Hepatic stellate cell (primary cell): ENCODE data around the gene GPR82.
"Not testable (repeated sequence)": the region's sequence is repeated elsewhere in the genome, so short reads cannot be mapped to it uniquely, and the experiment has no call there.

Source experiments
- DNase-seq: peaks from one replicate; pipeline ENCODE4 v3.0.0; 2011; ENCODE audit warnings: low spot score

Gene GPR82, protein sequence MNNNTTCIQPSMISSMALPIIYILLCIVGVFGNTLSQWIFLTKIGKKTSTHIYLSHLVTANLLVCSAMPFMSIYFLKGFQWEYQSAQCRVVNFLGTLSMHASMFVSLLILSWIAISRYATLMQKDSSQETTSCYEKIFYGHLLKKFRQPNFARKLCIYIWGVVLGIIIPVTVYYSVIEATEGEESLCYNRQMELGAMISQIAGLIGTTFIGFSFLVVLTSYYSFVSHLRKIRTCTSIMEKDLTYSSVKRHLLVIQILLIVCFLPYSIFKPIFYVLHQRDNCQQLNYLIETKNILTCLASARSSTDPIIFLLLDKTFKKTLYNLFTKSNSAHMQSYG

DNA sequence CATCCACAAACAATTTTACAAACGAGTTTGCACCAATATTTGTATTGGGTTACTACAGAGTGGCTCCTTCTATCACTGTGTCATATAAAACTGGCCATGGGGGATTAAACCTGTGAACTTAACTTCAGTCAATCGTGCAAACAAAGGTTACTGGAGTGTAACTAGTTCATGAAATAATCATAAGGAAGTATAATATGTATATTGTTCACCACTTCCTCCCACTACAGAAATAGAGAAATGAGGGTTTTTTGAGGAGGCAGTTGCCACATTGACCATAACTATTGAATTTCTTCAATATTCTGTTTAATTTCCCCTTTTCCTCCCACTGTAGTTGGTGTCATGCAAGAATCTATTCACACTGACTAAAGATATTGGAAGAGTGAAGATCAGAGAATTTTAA, at the start of gene GPR82:
Gene GPR82, plus strand, starts transcription at position 356 of the 400 bp plus-strand sequence. CDS start 2,846 bp downstream, outside the sequence.
- no peak for DNase-seq

GRCh38 chrX:41676361-41676760, 47.6 kb upstream of the GPR82 start:
- not testable (repeated sequence) for DNase-seq

DNA sequence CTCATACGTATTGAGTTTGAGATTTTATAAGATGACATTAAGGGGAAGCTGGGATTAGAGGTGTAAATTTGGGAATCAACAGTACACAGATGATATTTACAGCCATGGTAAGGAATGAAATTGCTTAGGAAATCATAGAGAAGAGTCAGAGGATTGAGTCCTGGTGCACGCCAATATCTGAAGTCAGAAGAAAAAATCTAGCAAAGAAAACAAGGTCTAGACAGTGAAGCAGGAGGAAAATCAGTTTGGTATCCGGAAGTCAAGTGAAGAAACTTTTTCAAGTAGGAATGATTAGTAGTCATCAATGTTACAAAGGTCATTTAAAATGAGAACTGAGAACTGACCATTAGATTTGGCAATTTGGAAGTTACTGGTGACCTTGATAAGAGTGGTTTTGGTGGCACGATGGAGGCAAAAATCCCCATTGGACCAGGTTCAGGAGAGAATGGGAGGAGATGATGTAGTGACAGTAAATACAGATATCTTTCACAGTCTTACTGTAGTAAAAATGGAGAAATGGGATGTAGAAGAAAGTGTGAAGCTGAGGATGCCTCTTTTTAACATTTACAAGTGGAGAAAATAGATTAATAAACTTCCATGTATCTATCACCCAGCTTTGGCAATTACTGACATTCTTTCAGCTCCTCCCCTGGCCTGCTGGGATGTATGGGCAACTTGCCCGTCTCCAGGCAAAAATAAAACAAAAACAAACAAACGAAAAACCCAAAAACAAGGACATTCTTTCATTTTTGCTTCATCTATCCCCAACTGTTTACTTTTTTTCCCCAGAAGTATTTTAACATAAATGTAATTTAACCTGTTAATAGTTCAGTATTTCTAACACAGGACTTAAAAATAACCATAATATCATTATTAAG, 46.6 kb upstream of the GPR82 start:
- no peak for DNase-seq

DNA sequence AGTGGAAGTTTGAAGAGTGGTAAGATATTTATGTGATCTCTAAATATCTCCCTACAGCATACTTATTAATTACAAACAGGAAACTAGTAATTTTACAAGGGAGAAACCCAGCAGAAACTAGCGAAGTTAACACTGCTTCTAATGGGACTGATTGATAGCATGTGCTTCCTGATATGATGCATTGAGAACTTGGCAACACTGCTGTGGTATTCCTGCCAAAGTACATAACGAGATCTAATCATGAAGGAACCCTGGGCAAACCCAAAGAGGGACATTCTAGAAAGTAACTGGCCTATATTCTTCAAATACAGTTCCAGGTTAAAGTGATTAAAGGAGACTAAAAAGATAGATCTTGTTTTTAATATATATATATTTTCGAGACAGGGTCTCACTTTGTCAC, 39.8 kb upstream of the GPR82 start:
- DNase-seq: no peak

GRCh38 chrX:41684940-41685339, 39.0 kb upstream of the GPR82 start:
- DNase-seq: no peak

GRCh38 chrX:41686788-41687187, 37.2 kb upstream of the GPR82 start:
- DNase-seq: no peak

DNA sequence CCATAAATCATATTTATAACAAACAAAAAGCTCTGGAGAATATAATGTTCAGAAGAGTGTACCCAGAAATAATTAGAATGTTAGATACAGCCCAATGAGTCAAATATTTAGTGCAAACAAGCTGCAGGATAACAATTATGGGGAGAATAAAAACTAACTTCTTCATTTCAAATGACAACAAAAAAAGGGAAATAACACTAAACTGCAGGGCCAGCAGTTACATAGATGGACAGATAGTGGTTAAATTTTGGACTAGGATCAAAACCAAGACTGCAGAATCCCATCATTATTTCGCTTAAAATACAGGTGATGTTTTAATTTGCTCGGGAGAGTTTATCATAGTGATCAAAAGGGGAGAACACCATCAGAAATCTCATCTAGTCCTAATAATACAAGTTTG, 35.8 kb upstream of the GPR82 start:
- no peak for DNase-seq

DNA sequence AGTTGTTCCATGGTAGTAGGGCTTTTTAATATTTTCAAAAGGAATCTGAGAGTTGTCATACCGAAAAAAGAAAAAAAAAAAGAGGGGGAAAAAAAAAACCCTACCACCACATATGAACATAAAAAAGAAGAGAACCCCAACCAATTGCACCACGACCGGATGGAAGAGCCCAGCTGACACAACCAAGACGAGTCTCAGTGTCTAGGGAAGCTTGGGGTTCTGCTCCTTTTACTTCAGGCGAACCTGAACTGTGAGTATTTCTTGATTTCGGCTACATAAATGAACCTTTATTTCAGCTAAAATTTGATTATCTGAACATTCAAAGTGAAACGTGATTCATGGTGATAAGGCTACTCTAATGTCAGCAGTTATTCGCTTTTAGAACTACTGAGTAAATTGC, 35.1 kb upstream of the GPR82 start, which contains the start of gene GPR34:
Gene GPR34, plus strand, starts transcription at position 139 of the 400 bp plus-strand sequence. CDS start 6,661 bp downstream, outside the sequence.
- DNase-seq: no peak

DNA sequence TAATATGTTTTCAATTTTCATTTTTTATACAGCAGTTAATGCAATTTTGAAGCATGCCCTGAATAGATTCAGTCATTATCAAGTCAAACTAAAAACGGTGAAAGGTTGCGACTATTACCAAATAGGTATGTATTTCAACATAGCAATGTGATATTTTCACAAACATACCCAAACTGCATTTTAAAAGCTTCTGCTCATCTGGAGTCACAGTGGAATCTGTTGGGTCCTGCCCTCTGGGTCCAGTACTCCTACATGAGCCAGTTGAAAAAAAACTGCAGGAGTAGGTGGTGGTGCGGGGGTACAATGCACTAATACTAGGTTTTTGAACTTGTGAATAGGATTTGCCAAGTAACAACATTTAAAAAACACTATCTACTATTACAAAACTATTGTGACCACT, 34.3 kb upstream of the GPR82 start:
- DNase-seq: no peak

DNA sequence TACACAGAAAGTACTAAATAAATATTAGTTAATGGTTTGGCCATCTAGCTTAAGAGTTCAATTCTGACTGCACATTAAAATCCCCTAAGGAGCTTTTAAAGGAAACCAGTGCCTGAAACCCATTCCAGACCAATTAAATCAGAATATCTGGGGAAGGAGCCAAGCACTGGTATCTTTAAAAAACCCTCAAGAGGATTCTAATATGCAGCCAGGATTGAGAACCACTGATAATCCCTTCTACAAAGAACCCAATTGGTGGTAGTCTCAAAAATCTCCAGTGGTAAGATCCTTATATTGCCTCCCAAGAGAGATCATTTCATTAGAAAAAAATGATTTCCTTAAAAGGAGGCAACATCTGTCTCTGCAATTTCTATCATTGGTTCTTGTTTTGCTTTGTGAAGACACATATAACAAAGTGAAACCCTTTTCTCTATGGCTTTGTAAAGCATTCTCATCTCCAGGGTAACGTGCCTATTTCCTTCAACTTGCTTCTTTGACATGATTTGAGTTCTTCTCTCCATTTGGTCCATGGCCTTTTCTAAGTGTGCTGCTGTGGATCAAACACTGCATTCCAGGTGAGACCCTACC, 31.7 kb upstream of the GPR82 start:
- peak; percentile 9 for DNase-seq

DNA sequence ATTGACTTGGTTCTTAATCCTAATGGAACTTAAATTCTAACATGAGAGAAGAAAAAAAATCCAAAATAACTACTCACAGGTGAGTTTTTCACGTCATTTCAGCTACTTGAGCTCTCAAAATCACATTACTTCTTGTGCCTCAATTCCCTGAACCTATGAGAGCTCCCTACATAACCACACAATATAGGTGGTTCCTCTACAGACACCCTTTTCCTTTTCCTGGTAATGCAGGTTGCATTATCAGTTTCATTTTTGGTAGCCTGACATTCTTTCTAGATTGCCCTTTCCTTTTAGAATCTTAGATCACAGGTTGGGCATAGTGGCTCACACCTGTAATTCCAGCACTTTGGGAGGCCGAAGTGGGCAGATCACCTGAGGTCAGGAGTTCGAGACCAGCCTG, 31.0 kb upstream of the GPR82 start:
- DNase-seq: no peak

DNA sequence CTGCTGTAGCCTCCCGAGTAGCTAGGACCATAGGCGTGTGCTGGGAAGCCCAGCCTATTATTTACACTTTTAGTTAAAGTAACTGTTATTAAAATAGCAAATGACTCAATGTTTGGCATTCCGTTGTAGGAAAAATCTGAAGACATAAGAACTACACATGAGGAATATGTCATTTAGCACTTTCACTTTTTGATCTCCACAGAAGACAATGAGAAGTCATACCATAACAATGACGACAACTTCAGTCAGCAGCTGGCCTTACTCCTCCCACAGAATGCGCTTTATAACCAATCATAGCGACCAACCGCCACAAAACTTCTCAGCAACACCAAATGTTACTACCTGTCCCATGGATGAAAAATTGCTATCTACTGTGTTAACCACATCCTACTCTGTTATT, 28.6 kb upstream of the GPR82 start:
- DNase-seq: no peak

GRCh38 chrX:41703574-41704029, 20.4 kb upstream of the GPR82 start:
- DNase-seq: no peak

DNA sequence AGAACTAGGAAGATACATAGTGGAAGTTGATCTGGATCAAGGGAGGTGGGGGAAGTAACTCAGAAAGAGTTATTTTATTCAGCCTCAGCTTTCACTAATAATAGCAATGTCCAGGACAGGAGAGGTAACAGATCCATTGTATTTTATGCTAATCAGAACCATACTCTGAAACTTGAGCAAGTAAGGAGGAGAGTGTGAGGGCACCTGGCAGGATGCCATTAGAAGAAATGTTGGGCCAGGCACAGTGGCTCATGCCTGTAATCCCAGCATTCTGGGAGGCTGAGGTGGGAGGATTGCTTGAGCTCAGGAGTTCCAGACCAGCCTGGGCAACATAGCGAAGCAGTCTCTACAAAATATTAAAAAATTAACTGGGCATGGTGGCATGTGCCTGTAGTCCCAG, 18.9 kb upstream of the GPR82 start:
- DNase-seq: no peak

- DNase-seq: no peak
Measured at GRCh38 chrX:41705680-41706374, 18.2 kb upstream of the GPR82 start.

DNA sequence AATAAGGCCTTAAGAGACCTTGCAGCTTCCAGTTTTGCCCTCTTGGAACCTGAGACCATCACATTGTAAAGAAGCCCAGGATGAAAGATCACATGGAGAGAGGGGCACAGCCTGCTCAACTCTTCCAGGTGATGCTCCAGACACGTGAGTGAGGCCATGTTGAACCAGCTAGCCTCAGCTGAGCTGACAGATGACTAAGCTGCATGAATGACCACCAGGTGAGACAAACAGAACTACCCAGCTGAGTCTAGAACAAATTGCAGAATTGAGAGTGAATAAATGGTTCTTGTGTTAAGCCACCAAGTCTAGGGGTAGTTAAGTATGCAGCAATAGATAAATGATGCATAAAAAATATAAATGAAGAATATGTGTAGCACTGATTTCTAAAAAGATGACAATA, 16.8 kb upstream of the GPR82 start:
- DNase-seq: no peak

GRCh38 chrX:41708486-41708885, 15.5 kb upstream of the GPR82 start:
- DNase-seq: no peak

GRCh38 chrX:41711021-41711667, 12.8 kb upstream of the GPR82 start:
- no peak for DNase-seq

DNA sequence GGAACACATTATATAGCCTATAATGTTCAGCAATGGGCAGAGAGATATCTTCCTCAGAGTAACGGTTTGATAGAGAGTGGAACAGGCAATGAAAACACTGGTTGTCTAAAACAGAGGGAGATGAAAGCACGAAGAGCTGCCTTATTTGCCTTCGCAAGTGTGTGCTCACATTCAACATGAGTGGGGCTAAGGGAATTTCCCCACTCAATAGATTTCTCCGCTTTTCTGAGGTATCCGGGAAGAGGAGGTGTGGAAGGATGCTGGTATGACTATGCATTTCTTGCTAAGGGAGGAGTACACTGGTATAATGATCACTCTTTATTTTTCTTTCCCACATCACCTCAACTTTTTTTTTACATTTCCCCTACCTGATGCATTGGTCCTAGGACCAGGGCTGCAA, 7.8 kb upstream of the GPR82 start:
- no peak for DNase-seq

- DNase-seq: no peak
Measured at GRCh38 chrX:41716767-41717473, 7.1 kb upstream of the GPR82 start.
